Smooth muscle cell (in vitro differentiated cells): ENCODE data around the gene NRG2. TPM values are rescaled to one million over a fixed set of nuclear protein-coding genes. Genes with fewer than 3 reads are reported as not detected.

Experiments
- DNase-seq: peaks from one replicate; lab custom pipeline; 2025; ENCODE audit not compliant: unreplicated experiment; lab: John Stamatoyannopoulos, UW
- H2AFZ ChIP-seq: fragments of 200-600 bp; sonication (generic); 2 replicates; pipeline ENCODE4 v1.6.0; 2016; ENCODE audit warnings: antibody characterized with exemption, low read depth, mild to moderate bottlenecking
- H3F3A ChIP-seq: fragments of 200-600 bp; sonication (generic); 2 replicates; pipeline ENCODE4 v1.6.0; 2017; ENCODE audit warnings: antibody characterized with exemption, low read depth
- H3K27ac ChIP-seq: fragments of 200-600 bp; sonication (generic); 2 replicates; pipeline ENCODE4 v1.5.1; 2016; ENCODE audit warnings: low read depth, mild to moderate bottlenecking
- H3K27me3 ChIP-seq: fragments of 200-600 bp; sonication (generic); 2 replicates; pipeline ENCODE4 v1.6.1; 2016; ENCODE audit warnings: low read depth, mild to moderate bottlenecking
- H3K36me3 ChIP-seq: fragments of 200-600 bp; sonication (generic); 2 replicates; pipeline ENCODE4 v1.5.1; 2016; ENCODE audit warnings: low read depth
- H3K4me1 ChIP-seq: fragments of 200-600 bp; sonication (generic); 2 replicates; pipeline ENCODE4 v1.5.1; 2016; ENCODE audit warnings: low read depth
- H3K4me2 ChIP-seq: fragments of 200-600 bp; sonication (generic); 2 replicates; pipeline ENCODE4 v1.6.0; 2016; ENCODE audit warnings: mild to moderate bottlenecking
- H3K4me3 ChIP-seq: fragments of 200-600 bp; sonication (generic); 2 replicates; pipeline ENCODE4 v1.5.1; 2016; ENCODE audit warnings: mild to moderate bottlenecking
- H3K79me2 ChIP-seq: fragments of 200-600 bp; sonication (generic); 2 replicates; pipeline ENCODE4 v1.6.0; 2016; ENCODE audit warnings: low read depth, mild to moderate bottlenecking
- H3K9ac ChIP-seq: fragments of 200-600 bp; sonication (generic); 2 replicates; pipeline ENCODE4 v1.6.0; 2016; ENCODE audit warnings: low read depth
- H3K9me3 ChIP-seq: fragments of 200-600 bp; sonication (generic); replicated peaks from 2 replicates; pipeline ENCODE4 v1.5.1; 2016; ENCODE audit warnings: low read depth
- H4K20me1 ChIP-seq: fragments of 200-600 bp; sonication (generic); 2 replicates; pipeline ENCODE4 v1.6.0; 2016; ENCODE audit warnings: low read depth
- CTCF ChIP-seq: fragments of 200-600 bp; sonication (generic); IDR thresholded peaks from 2 replicates; pipeline ENCODE4 v1.5.1; 2017; ENCODE audit warnings: borderline replicate concordance, mild to moderate bottlenecking, antibody characterized with exemption; ENCODE audit not compliant: insufficient read depth, poor library complexity, severe bottlenecking
- WGBS: methylation state at CpG from one replicate; pipeline ENCODE4 v1.1.7; 2016; ENCODE audit warnings: low lambda C conversion rate; 5-methylcytosine and 5-hydroxymethylcytosine counted together
- polyA plus RNA-seq: library from polyadenylated mRNA; unstranded; fragments of >200 nt; fragmentation: Nextera tagmentation; extraction: Ambion mirVana; gene quantifications from 2 replicates; pipeline ENCODE4 v1.2.1, GENCODE V29; 2016
- total RNA-seq: library from RNA; depleted of rRNA; stranded (reverse); fragments of >200 nt; gene quantifications from 2 replicates; pipeline ENCODE4 v1.2.3, GENCODE V29; 2014

NRG2 gene
- total and polyA plus RNA-seq, 2 experiments from 2014 or later = 0.09 to 0.25 TPM

DNA sequence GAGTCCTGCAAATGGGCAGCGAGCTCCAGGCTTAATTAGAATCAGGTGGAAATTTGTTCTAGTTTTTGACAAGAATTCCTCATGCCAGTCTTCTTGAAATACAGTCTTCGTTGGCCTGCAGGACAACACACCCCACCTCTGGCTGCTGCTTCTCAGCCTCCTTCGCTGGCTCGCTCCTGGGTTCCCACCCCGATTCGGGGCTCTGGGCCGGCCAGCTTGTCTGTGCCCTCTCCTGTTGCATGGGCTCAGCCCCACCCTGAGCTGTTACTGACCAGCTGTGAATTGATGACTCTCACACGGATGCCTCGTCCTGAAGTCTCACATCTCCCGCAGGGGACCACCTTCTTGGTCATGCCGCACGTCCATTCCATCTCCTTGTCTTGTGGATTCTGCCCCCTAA lies 226.5 kb downstream of the NRG2 start:
- no peak for DNase-seq
- no peak for TF ChIP-seq CTCF
- H3K36me3 ChIP-seq = no peaks in the 10 kb centered on the region
- no peak overlapping the region for H3K27ac ChIP-seq
- H3K4me1 ChIP-seq = no peaks in the 10 kb centered on the region
- no peaks in the 10 kb centered on the region for H3F3A ChIP-seq
- no peak overlapping the region for H3K9ac ChIP-seq
- H3K4me2 ChIP-seq = no peak overlapping the region
- H4K20me1 ChIP-seq = no peaks in the 10 kb centered on the region
- peaks cover 17% of the 10 kb centered on the region for H3K27me3 ChIP-seq
- no peak overlapping the region for H2AFZ ChIP-seq
- WGBS = 91% methylated on average over 12 of the region's 12 CpGs
- no peaks in the 10 kb centered on the region for H3K9me3 ChIP-seq
- H3K4me3 ChIP-seq = no peak overlapping the region
- no peaks in the 10 kb centered on the region for H3K79me2 ChIP-seq

DNA sequence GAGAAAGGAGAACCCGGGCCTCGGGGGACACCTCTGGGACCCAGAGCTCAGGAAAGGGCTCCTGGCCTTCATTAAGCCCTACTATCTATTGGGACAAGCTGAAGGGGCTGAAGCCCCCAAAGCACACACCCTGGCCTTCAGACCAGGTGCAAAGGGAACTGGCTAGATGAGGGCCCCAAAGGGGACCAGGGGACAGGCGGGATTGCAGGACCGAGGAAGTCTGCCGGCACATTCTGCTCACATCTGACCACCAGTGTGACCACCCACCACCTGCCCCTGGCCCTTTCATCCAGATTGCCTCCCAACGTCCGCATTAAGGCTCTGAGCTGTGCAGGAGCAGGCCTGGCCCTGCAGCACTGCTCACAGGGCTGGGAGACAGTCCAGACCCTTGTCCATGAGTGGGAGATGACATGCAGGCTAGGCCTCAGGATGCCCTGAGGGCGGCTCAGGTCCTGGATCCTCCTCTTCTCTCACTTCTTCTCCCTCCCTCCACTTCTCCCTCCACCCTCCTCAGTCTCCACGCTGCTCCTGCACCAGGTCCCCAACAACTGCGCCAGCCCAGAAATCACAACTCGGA lies 228.3 kb downstream of the NRG2 start:
- Histone ChIP-seq H3K4me2 (no peak overlapping the region), H4K20me1 (no peaks in the 10 kb centered on the region), H3K4me1 (no peaks in the 10 kb centered on the region), H3K27me3 (peaks cover 17% of the 10 kb centered on the region), H2AFZ (no peak overlapping the region), H3K36me3 (no peaks in the 10 kb centered on the region), H3K9me3 (no peaks in the 10 kb centered on the region), H3K4me3 (no peak overlapping the region), H3K9ac (no peak overlapping the region), H3K27ac (no peak overlapping the region), H3K79me2 (no peaks in the 10 kb centered on the region), H3F3A (no peaks in the 10 kb centered on the region)
- no peak for TF ChIP-seq CTCF
- WGBS = 86% methylated on average over 10 of the region's 11 CpGs
- no peak for DNase-seq

DNA sequence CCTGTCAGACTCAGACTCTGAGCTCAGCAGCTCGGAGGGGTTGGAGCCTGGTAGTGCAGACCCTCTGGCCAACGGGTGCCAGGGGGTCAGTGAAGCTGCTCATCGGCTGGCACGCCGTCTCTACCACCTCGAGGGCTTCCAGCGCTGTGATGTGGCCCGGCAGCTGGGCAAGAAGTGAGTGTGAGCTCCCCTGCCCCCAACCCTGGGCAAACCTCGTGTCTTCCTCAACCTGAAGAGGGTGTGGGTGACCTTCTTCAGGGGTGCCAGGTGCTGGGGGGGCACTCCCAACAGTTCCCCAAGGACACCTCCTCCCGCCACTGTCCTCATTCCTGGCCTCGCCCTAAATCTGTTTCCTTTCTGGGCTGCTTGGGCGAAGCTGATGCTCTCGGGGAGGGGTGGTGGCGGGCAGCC lies 228.9 kb downstream of the NRG2 start:
- Histone ChIP-seq H4K20me1 (no peaks in the 10 kb centered on the region), H3K4me1 (no peaks in the 10 kb centered on the region), H3K9ac (no peak overlapping the region), H3K4me3 (no peak overlapping the region), H3F3A (no peaks in the 10 kb centered on the region), H3K27me3 (peaks cover 17% of the 10 kb centered on the region), H2AFZ (no peak overlapping the region), H3K36me3 (no peaks in the 10 kb centered on the region), H3K79me2 (no peaks in the 10 kb centered on the region), H3K9me3 (no peaks in the 10 kb centered on the region), H3K27ac (no peak overlapping the region), H3K4me2 (no peak overlapping the region)
- no peak for TF ChIP-seq CTCF
- WGBS = 93% methylated on average over 11 of the region's 14 CpGs
- DNase-seq = no peak
